Measurements from ENCODE around the gene FAM107B.

- TF ChIP-seq CTCF (IDR thresholded peaks at IDR 0.05) = no peak
- TF ChIP-seq EP300 (IDR thresholded peaks at IDR 0.05) = no peak
- no peak for TF ChIP-seq POLR2AphosphoS5 (IDR thresholded peaks at IDR 0.05)
- TF ChIP-seq POLR2A (IDR thresholded peaks at IDR 0.05) = no peak
Observed at GRCh38 chr10:14776546-14776945, 1.8 kb upstream of the FAM107B start.
